AG20443 (cell line): ENCODE measurements around the gene MORN3.
A peak's percentile ranks its signal among the peaks of the same experiment; 100 is the strongest.
"Not testable (repeated sequence)": the region's sequence is repeated elsewhere in the genome, so short reads cannot be mapped to it uniquely, and the experiment has no call there.

Experiments
- DNase-seq: peaks from one replicate; pipeline ENCODE4 v3.0.0; 2012; ENCODE audit warnings: low spot score, mixed read lengths

The MORN3 gene

DNA sequence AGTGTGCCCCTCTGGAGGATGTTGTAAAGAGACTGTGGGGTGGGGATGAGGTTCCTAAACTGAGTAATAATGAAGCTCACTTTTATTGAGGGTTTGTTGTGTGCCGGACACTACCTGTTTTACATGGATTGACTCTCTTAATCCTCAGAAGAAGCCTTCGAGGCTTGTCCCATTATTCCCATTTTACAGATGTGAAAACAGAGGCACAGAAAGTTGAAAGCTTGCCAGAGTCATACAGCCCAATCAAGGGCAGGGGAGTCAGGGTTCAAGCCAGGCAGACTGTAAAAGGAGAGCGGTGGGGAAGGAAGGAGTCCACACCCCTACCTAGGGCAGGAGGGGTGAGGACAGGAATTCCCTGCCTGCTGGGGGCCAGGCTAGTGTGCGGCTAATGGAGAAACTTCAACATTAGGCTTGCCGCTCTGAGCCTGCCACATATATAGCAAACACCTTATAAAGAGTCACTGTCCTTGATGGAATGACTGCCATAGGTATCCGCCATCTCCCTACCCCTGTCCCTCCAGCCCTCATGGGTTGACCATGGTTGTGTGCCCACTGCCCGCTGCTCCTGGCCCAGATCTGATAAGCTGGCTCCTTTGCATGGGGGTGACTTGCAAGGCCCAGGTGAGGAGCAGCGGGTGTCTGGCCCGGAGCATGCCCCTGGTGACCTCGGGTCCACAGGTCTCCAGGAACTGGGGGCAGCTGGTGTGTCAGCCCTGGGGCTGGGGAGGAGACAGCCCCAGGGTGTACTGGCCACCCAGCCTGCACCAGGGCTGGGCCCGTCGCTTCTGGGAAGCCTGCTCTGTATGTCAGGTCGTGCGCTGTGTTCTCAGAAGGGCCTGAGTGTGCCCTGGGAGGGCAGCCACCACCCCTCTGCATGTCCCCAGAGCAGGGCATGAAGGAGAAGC lies 30.9 kb downstream of the MORN3 start:
- DNase-seq, result no peak

DNA sequence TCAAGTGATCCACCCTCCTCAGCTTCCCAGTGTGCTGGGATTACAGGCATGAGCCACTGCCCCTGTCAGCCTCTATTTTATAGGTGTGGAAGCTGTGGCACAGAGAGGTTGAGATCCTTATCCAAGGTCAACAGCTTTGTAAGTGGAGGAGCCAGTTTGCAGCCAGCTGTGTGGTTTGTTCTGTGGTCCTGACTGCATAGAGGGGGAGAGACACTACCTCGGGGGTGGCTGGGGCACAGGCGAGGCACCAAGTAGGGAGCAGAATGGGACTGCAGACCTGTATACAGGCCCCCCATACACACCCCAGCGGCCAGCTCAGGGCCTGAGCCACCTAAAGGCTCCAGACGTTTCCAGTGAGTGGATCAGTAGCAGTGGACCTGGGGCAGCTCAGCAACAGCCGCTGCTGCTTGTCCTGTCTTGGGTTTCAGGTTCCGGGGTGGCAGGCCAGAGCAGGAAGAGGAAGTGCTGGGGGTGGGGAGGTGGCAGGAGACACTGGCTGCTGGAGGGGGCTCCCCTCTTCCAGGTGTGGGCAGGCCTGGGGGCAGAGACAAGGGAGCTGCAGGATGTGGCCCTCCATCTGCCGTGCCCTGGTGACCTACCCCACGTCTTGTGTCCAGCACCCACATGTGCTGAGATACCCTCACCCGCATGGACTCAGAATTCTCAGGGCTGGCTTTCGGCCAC lies 32.1 kb downstream of the MORN3 start:
- DNase-seq, result no peak

DNA sequence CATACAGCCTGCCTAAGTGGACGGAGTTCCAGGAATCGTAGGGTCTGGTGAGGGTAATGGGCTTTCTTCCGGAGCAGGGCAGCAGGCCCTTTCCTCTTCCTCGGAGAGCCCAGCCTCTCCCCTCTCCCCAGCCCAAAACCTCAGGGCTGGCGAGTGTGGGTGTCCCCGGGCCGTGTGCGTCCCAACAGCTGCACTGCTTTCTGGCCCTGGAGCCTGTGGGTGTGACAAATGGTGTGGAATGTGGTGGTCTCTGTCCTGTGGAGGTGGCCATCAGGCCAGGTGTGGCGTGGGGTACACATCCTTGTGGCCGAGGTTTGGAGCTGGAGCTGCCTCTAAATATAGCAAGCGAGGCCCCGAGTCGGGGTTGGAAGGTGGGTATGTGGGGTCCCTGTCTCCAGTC lies 34.6 kb downstream of the MORN3 start:
- no peak for DNase-seq

DNA sequence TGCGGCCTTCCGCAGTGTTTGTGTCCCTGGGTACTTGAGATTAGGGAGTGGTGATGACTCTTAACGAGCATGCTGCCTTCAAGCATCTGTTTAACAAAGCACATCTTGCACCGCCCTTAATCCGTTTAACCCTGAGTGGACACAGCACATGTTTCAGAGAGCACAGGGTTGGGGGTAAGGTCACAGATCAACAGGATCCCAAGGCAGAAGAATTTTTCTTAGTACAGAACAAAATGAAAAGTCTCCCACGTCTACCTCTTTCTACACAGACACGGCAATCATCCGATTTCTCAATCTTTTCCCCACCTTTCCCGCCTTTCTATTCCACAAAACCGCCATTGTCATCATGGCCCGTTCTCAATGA lies 35.6 kb downstream of the MORN3 start:
- not testable (repeated sequence) for DNase-seq

DNA sequence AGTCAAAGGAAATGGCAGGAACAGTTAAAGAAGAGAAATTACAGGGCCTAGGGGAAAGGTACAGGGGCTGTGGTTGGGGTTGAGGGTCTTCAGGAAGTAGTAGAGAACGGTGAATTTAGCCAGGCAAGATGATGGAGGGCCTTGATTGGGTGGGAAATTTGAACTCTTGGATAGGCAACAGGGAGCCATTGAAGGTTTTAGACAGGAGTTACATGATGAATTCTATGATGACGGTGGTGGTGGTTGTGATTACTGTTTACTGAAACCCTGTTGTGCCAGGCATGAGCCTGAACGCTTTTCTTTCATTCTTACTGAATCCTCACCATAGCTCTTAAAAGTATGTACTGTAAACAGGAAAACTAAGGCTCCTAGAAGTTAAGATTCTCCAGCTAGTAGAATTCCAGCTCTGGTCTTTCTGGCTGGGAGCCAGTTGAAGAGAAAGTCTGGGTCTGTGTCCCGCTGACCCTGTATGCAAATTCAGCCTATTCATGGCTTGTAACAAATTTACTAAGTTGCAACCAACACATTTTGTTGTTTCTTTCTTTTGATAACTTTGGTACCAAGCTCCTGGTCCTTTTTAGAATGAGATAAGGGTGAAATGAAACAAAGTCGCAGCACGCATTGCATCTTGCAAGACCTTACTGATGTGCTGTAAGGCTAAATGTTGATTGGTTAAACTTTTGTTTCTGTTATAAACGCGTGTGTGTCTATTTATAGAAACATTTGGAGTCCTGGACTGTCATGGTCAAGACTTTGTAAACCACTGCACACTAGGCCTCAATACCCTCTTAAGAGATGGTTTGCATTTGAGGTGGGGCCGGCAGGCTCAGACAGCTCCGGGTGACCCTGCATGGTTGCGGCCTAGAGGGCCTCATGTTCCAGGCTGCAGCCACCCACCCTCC lies 37.1 kb downstream of the MORN3 start:
- DNase-seq, result no peak

DNA sequence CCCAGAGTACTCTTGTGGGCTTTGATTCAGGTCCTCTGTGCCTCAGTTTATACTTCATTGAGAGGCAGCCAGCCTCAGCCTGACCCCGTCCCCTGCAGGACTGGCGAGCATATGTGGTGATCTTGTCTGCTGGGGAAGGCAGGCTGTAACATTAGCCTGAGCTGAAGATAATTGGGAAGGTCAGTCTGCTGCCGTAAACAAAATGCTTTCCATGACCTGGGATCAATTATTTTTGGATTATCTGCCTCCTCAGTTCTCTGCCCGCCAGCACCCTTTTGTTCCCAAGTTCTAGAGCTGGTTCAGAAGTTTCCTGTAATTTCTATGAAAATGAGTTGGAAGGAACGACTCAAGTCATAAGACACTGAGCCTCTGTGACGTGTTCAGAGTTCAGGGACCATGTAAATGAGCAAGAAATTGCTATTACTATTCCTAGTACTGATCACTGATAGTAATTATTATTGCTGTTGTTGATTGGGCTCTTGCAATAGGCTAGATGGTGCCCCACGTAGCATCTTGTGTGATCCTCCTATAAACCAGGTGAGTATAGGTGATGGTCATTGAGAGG lies 38.6 kb downstream of the MORN3 start:
- DNase-seq, result no peak

DNA sequence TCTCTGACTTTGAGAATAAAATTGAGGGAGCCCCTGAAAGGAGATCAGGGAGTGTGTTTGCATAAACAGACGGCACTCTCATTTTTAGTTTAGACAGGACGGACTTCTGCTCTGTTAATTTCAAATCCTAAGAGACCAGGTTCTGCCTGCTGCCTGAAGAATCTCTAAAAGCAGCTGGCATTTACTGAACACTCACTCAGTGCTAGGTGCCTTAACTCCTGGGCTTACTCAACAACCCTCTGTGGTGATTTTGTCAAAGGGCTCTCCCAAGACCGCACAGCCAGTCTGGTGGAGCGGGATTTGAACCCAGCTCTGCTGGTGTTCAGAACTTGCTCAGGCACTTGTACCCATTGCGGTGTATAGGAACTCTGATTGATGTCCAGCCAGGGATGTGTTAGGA lies 40.9 kb downstream of the MORN3 start:
- no peak for DNase-seq

DNA sequence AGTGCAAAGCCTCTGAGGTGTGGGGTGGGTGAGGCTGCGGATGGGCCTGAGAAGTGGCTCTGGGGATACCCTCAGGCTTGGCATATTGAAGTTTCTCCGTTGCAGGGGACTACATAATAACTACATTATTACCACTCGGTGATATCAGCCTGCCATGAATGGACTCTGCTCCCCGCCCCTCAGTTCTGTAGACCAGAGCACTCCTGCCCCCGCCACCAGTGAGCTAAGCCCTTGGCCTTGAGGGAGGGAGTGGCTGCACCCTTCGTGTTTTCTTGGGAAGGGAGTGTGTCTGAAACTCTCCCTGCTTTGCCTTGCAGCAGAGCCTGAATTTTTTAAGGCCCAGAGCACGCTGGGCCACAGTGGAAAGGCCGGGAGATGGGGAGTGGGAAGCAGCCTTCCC lies 41.4 kb downstream of the MORN3 start:
- DNase-seq, result no peak

DNA sequence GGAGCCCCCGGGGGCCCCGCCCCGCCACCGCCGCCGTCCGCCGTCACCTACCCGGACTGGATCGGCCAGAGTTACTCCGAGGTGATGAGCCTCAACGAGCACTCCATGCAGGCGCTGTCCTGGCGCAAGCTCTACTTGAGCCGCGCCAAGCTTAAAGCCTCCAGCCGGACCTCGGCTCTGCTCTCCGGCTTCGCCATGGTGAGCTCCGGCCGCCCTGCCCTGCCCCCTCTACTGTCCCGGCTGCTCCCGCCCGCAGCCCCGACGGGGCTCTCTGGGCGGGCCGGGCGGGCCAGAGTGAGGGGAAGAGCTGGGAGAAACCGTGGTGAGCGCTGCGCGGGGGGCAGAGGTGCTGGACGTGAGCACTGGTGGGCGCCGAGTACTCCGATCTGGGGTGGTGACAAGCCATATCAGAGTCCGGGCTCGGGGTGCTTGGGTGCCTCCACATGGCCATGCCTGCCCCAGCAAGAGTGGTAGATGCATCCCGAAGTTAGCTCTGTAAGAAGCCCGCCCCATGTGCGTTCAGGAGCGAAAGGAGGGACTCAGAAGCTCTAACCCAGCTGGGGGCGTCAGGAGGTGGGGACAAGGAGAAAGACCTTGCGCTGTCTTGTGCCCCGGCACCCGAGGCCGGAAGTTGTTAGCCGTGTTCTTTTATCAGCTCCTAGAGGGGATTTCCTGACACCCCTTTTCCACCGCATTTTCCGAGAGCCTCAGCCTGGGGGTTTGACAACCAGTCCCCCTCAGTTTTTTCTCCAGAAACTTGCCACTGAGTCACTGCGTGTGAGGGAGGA lies 42.4 kb downstream of the MORN3 start:
- DNase-seq, result peak; percentile 85

DNA sequence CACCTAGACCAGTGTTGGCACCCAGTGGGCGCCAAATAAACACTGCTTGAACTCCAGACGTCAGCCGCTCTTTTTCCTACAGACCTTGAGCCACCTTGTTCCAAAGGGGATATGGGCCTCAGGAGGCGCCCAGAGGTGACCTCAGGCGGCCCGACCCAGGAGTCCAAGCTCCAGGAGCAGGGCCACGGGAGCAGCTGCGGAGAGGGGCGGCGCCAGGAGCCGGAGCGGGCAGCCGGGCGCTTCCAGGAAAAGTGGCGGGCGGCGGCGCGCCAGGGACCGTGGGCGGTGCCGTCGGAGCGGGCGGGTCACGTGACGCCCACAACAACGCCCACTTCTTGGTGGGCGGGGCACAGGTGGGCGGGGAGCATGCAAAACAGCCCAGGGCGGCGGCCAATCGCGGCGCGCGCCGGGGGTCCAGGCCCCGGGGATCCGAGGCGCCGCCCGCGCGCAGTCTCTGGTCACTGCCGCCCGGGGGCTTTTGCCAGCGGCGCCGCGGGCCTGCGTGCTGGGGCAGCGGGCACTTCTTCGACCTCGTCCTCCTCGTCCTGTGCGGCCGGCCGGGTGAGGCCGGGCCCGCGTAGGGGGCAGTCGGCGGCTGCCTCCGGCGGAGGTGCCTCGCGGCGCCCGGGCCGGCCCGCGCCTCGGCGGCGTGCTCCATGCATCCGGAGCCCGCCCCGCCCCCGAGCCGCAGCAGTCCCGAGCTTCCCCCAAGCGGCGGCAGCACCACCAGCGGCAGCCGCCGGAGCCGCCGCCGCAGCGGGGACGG lies 43.2 kb downstream of the MORN3 start, which contains the start of gene ORAI1:
TSS of gene ORAI1 (plus strand) at position 444 of the 766 bp plus-strand sequence.
- peak; percentile 99 for DNase-seq

DNA sequence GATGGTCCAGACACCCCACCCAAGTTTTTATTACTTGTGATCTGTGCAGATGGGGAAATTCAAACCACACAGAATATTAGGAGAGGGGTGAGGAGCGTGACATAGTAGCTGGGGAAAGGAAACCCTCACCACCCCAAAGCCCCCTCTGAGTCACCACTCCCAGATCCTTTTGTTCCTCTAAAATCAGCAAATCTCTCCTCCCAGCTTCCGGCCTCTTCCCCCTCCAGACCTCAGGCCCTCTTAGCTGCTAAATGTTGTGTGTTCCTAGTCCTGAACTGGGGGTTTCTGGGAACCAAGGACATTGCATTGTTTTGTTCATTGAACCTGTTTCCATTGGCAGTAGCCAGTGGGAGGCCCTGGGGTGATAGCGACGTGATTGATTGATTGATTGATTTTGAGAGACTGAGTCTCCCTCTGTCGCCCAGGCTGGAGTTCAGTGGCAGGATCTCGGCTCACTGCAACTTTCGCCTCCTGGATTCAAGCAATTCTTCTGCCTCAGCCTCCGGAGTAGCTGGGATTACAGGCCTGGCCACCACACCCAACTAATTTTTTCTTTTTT lies 49.0 kb downstream of the MORN3 start:
- DNase-seq, result no peak

DNA sequence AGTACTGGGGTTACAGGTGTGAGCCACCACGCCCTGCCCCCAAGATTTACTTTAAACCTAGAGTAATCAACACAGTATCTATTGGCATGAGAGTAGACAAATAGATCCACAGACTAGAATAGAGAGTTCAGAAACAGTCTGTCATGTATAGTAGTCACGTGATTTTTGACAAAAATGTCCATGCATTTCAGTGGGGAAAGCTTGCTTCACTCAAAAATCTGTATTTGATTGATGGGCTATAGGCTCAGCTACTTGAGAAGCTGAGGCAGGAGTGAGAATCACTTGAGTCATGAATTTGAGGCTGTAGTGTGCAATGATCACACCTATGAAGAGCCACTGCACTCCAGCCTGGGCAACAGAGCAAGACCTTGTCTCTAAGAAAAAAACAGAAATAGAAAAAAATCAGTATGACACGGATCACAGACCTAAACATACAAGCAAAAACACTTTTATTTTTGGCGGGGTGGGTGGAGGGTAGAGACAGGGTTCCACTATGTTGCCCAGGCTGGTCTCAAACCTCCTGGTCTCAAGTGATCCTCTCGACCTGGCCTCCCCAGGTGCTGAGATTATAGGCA lies 50.7 kb downstream of the MORN3 start:
- DNase-seq, result no peak

DNA sequence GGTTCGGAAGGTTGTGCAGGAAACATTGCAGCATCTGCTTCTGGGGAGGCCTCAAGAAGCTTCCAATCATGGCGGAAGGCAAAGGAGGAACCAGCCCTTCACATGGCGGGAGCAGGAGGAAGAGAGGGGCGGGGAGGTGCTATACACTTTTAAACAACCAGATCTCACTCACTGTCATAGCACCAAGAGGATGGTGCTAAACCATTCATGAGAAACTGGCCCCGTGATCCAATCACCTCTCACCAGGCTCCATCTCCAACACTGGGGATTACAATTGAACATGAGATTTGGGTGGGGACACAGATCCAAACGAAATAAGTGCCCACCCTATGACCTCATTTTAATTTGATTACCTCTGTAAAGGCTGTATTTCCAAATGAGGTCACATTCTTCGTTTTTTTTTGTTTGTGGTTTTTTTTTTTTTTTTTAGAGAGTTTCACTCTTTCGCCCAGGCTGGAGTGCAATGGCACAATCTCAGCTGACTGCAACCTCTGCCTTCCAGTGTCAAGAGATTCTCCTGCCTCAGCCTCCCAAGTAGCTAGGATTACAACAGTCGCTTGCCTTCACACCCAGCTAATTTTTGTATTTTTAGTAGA lies 54.5 kb downstream of the MORN3 start:
- no peak for DNase-seq

DNA sequence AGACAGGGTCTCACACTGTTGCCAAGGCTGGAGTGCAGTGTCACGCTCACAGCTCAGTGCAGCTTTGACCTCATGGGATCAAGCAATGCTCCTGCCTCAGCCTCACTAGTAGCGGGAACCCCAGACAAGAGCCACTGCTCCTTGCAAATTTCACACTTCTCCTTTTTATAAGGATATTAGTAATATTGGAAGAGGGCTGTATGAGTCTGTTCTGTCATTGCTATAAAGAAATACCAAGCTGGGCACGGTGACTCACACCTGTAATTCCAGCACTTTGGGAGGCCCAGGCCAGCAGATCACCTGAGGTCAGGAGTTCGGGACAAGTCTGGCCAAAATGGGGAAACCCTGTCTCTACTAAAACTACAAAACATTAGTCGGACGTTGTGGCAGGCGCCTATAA lies 56.0 kb downstream of the MORN3 start:
- no peak for DNase-seq

DNA sequence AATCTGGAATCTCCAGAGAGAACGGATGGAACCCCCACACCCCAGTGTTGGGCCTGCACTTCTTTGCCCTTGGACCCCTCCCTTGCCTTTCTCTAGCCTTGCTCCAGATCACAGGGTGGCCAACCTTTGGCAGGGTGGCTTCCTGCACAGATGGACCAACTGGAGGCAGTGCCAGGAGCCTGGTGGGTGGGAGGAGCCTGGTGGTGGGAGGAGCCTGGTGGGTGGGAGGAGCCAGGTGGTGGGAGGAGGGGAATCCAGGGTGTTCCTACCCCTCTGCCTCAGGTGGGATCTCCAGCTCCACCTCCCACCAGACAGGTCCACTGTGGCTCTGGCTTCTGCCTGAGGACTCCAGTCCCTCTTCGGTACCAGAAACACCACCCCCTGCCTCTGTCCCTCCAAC lies 58.1 kb downstream of the MORN3 start:
- peak; percentile 27 for DNase-seq

DNA sequence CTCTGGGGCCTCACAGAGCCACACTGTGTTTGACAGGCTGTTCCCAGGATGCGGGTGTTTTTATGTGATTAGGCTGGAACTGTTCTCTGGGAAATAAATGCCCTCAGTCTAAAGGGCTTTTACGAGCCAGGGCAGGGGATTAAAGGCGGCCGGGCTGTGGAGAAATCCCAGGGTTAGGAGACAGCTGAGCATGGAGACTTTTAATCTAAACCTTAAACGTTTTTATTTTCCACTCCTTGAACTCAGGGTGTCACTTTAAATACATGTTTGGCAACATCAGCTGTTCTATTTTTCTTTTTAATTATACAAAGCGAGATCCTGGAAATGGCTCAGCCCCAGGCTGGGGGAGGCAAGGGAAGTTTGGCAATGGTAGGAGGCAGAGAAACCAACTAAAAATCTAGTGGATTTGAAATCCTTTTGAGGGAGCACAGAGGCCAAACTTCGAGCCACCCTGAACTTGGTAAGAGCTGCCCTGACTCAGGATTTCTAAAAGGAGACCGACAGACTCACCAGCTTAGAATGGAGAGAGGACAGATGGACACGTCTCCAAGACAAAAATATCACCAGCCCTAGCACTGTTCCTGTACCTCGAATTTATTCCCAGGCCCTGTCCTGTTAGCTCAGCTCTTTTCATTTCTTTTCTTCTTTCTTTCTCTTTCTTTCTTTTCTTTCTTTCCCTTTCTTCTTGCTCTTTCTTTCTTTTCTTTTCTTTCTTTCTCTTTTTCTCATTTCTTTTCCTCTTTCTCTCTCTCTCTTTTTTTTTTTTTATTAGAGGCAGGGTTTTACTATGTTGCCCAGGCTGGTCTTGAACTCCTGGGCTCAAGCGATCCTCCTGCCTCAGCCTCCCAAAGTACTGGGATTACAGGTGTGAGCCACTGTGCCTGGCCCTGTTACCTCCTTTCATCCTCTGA lies 59.0 kb downstream of the MORN3 start:
- DNase-seq, result peak; percentile 71

DNA sequence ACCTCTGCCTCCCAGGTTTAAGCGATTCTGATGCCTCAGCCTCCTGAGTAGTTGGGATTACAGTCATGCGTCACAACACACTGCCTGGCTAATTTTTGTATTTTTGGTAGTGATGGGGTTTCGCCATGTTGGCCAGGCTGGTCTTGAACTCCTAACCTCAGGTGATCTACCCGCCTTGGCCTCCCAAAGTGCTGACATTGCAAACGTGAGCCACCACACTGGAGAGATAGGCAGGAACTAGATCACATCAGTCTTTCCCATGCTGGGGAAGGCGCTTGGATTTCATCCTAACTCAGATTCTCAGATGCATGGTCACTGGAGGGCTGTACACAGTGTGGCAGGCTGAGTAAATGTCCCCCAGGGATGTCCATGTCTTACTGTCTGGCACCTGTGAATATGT lies 61.2 kb downstream of the MORN3 start:
- DNase-seq, result no peak

DNA sequence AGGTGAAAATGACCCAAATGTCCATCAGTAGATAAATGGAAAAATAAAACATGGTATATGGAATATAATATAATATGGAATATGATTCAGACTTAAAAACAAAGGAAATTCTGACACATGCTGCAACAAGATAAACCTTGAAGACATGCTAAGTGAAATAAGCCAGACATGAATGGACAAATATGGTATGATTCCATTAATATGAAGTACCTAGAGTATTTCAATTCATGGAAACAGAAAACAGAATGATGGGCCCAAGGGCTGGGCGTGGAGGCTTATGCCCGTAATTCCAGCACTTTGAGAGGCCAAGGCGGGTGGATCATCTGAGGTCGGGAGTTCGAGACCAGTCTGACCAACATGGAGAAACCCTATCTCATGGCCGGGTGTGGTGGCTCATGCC lies 65.9 kb downstream of the MORN3 start:
- no peak for DNase-seq
